Subcutaneous abdominal adipose tissue (tissue), 5 donors: ENCODE results near the gene RBL1.
"Not testable (repeated sequence)": the region's sequence is repeated elsewhere in the genome, so short reads cannot be mapped to it uniquely, and the experiment has no call there.

Experiments used
- H3K27ac ChIP-seq: one replicate; pipeline ENCODE4 v1.7.0; 2013; ENCODE audit warnings: low read depth, mild to moderate bottlenecking, inconsistent platforms, low read length, moderate library complexity
- H3K27me3 ChIP-seq, 5 donors: one replicate each; pipeline ENCODE4 v1.7.0; 2013; ENCODE audit warnings: low read length in 5 of 5, inconsistent platforms in 1 of 5; ENCODE audit not compliant: control insufficient read depth in 5 of 5, insufficient read depth in 4 of 5
- H3K36me3 ChIP-seq, 5 donors: one replicate each; pipeline ENCODE4 v1.7.0; 2013; ENCODE audit warnings: low read length in 5 of 5; ENCODE audit not compliant: control insufficient read depth in 5 of 5, insufficient read depth in 5 of 5
- H3K4me1 ChIP-seq, 5 donors: one replicate each; pipeline ENCODE4 v1.7.0; 2013; ENCODE audit warnings: low read length in 5 of 5, mild to moderate bottlenecking in 3 of 5, moderate library complexity in 1 of 5; ENCODE audit not compliant: control insufficient read depth in 5 of 5, insufficient read depth in 5 of 5
- H3K4me3 ChIP-seq, 5 donors: one replicate each; pipeline ENCODE4 v1.7.0; 2013; ENCODE audit warnings: low read length in 5 of 5, low read depth in 1 of 5
- H3K9ac ChIP-seq, 5 donors: one replicate each; pipeline ENCODE4 v1.7.0; 2013; ENCODE audit warnings: low read length in 5 of 5, mild to moderate bottlenecking in 4 of 5, moderate library complexity in 3 of 5
- H3K9me3 ChIP-seq, 5 donors: one replicate each; pipeline ENCODE4 v1.7.0; 2013; ENCODE audit warnings: low read length in 5 of 5; ENCODE audit not compliant: control insufficient read depth in 5 of 5
- donor health status: healthy.
- donor health status: healthy.
- donor health status: healthy.
- donor health status: healthy.
- donor health status: healthy.

The RBL1 gene

GRCh38 chr20:36969478-36970186 lies 126.2 kb downstream of the RBL1 start:
- no peak overlapping the region for H3K9ac ChIP-seq
- H3K27me3 ChIP-seq = no peaks in the 10 kb centered on the region
- no peaks in the 10 kb centered on the region for H3K36me3 ChIP-seq
- H3K4me1 ChIP-seq = peaks cover 2 to 10% (median 8%) of the 10 kb centered on the region in 5 donors
- H3K4me3 ChIP-seq = no peak overlapping the region
- no peak overlapping the region for H3K27ac ChIP-seq
- no peaks in the 10 kb centered on the region for H3K9me3 ChIP-seq

- Histone ChIP-seq H3K27ac (no peak overlapping the region), H3K4me3 (no peak overlapping the region), H3K4me1 (peaks cover 2 to 10% (median 8%) of the 10 kb centered on the region in 5 donors)
Observed at GRCh38 chr20:36969051-36969450, 126.7 kb downstream of the RBL1 start.

GRCh38 chr20:36967636-36968035 lies 128.2 kb downstream of the RBL1 start:
- H3K27me3 ChIP-seq = no peaks in the 10 kb centered on the region
- no peak overlapping the region for H3K4me3 ChIP-seq
- no peak overlapping the region for H3K27ac ChIP-seq
- peaks cover 0 to 2% (median 0%) of the 10 kb centered on the region in 5 donors for H3K9me3 ChIP-seq
- H3K9ac ChIP-seq = no peak overlapping the region
- peaks cover 2 to 10% (median 8%) of the 10 kb centered on the region in 5 donors for H3K4me1 ChIP-seq
- H3K36me3 ChIP-seq = no peaks in the 10 kb centered on the region

More at GRCh38 chr20:36969051-36969450, 126.7 kb downstream of the RBL1 start:
- Histone ChIP-seq H3K9ac (no peak overlapping the region), H3K27me3 (no peaks in the 10 kb centered on the region), H3K9me3 (no peaks in the 10 kb centered on the region), H3K36me3 (no peaks in the 10 kb centered on the region)

- not testable (repeated sequence) for H3K4me3 ChIP-seq, H3K9ac ChIP-seq, H3K27ac ChIP-seq, H3K27me3 ChIP-seq, H3K4me1 ChIP-seq, H3K9me3 ChIP-seq, H3K36me3 ChIP-seq
Observed at GRCh38 chr20:36966965-36967364, 128.8 kb downstream of the RBL1 start.

GRCh38 chr20:36962354-36962941 lies 133.3 kb downstream of the RBL1 start:
- not testable (repeated sequence) for H3K9me3 ChIP-seq, H3K4me1 ChIP-seq, H3K36me3 ChIP-seq, H3K27me3 ChIP-seq, H3K9ac ChIP-seq, H3K4me3 ChIP-seq, H3K27ac ChIP-seq

GRCh38 chr20:36959242-36959641 lies 136.6 kb downstream of the RBL1 start:
- Histone ChIP-seq H3K36me3 (no peaks in the 10 kb centered on the region), H3K27me3 (no peaks in the 10 kb centered on the region), H3K27ac (no peak overlapping the region), H3K4me3 (no peak overlapping the region), H3K9ac (no peak overlapping the region), H3K9me3 (peaks cover 0 to 5% (median 2%) of the 10 kb centered on the region in 5 donors), H3K4me1 (peaks cover 2 to 13% (median 9%) of the 10 kb centered on the region in 5 donors)

- Histone ChIP-seq H3K9me3 (peaks cover 0 to 5% (median 2%) of the 10 kb centered on the region in 5 donors), H3K4me1 (peaks cover 2 to 13% (median 10%) of the 10 kb centered on the region in 5 donors), H3K27me3 (no peaks in the 10 kb centered on the region), H3K36me3 (no peaks in the 10 kb centered on the region), H3K4me3 (no peak overlapping the region), H3K27ac (no peak overlapping the region), H3K9ac (no peak overlapping the region)
Observed at GRCh38 chr20:36957875-36958667, 137.7 kb downstream of the RBL1 start.

- no peaks in the 10 kb centered on the region for H3K9me3 ChIP-seq
- H3K27ac ChIP-seq = no peak overlapping the region
- no peak overlapping the region for H3K9ac ChIP-seq
- no peaks in the 10 kb centered on the region for H3K36me3 ChIP-seq
- H3K4me1 ChIP-seq = peaks cover 2 to 20% (median 16%) of the 10 kb centered on the region in 5 donors
- no peaks in the 10 kb centered on the region for H3K27me3 ChIP-seq
- H3K4me3 ChIP-seq = no peak overlapping the region
Observed at GRCh38 chr20:36956674-36957073, 139.1 kb downstream of the RBL1 start.

- Histone ChIP-seq H3K9ac (no peak overlapping the region), H3K27ac (no peak overlapping the region), H3K36me3 (no peaks in the 10 kb centered on the region), H3K9me3 (no peaks in the 10 kb centered on the region), H3K27me3 (no peaks in the 10 kb centered on the region), H3K4me3 (no peak overlapping the region), H3K4me1 (peaks cover 2 to 24% (median 16%) of the 10 kb centered on the region in 5 donors)
Observed at GRCh38 chr20:36956016-36956415, 139.8 kb downstream of the RBL1 start.
